Right ventricle myocardium inferior (tissue), 1 donor: ENCODE results near the gene GPX6. TPM values are rescaled to one million over a fixed set of nuclear protein-coding genes. Genes with fewer than 3 reads are reported as not detected.
A peak's percentile ranks its signal among the peaks of the same experiment; 100 is the strongest.
"Not testable (repeated sequence)": the region's sequence is repeated elsewhere in the genome, so short reads cannot be mapped to it uniquely, and the experiment has no call there.

Source experiments
- ATAC-seq: fragments of 200-7000 bp; cut with Tn5 transposase; one replicate; pipeline ENCODE4 v1.9.1; 2020; ENCODE audit warnings: mild to moderate bottlenecking, moderate library complexity
- DNase-seq: peaks from one replicate; pipeline ENCODE4 v3.0.0; 2021; ENCODE audit errors: missing footprints
- intact Hi-C: fragments of 100-400 bp; cut with DNase I; formaldehyde crosslinking; loops from one replicate; pipeline ENCODE4 v1.11.0; 2022
- total RNA-seq: library from RNA; stranded (reverse); fragmentation: NEBNext Ultra II Directional; extraction: Animal tissue kit (Norgen Biotek cat#: 25700); gene quantifications from one replicate; pipeline ENCODE4 v1.2.1, GENCODE V29; 2021
- donor health status: DM: no; HTN: yes; CAD: no; lungs with severe emphysema.

The GPX6 gene
- total RNA-seq, 1 donor from 2014 or later = not detected

- intact Hi-C loops = no loop called here
- ATAC-seq = peak; percentile 39
- DNase-seq = no peak
These were observed 26.0 kb downstream of the GPX6 start for GRCh38 chr6:28489366-28490204.

- intact Hi-C loops = no loop called here
- ATAC-seq (no peak), DNase-seq (no peak)
These were observed 26.7 kb downstream of the GPX6 start for GRCh38 chr6:28488916-28489365.

- DNase-seq (no peak), ATAC-seq (no peak)
- intact Hi-C loops = no loop called here
These were observed 28.4 kb downstream of the GPX6 start for GRCh38 chr6:28486988-28487742.

- intact Hi-C loops = no loop called here
- DNase-seq = no peak
- ATAC-seq = no peak
These were observed 29.1 kb downstream of the GPX6 start for GRCh38 chr6:28486533-28486932.

GRCh38 chr6:28485482-28485881 lies 30.1 kb downstream of the GPX6 start:
- ATAC-seq (no peak), DNase-seq (no peak)
- intact Hi-C loops = no loop called here

- ATAC-seq (no peak), DNase-seq (no peak)
- intact Hi-C loops = no loop called here
These were observed 35.2 kb downstream of the GPX6 start for GRCh38 chr6:28480253-28480932.

- intact Hi-C loops = no loop called here
- ATAC-seq (no peak), DNase-seq (no peak)
These were observed 37.1 kb downstream of the GPX6 start for GRCh38 chr6:28478518-28478917.

- ATAC-seq = no peak
- no peak for DNase-seq
- intact Hi-C loops = no loop called here
These were observed 41.0 kb downstream of the GPX6 start for GRCh38 chr6:28474441-28475219.

GRCh38 chr6:28469153-28469745 lies 46.3 kb downstream of the GPX6 start:
- ATAC-seq, DNase-seq: not testable (repeated sequence)

GRCh38 chr6:28468056-28468455 lies 47.5 kb downstream of the GPX6 start:
- intact Hi-C loops = no loop called here
- no peak for ATAC-seq
- no peak for DNase-seq

More at GRCh38 chr6:28469153-28469745, 46.3 kb downstream of the GPX6 start:
- intact Hi-C loops = not testable (repeated sequence)

- ATAC-seq (no peak), DNase-seq (no peak)
- intact Hi-C loops = no loop called here
These were observed 53.2 kb downstream of the GPX6 start for GRCh38 chr6:28462401-28462800.

GRCh38 chr6:28458568-28458967 lies 57.0 kb downstream of the GPX6 start:
- intact Hi-C loops = no loop called here
- DNase-seq (no peak), ATAC-seq (no peak)

Other genes with a start within 250 kb of the GPX6 start
- gene ZSCAN26, start 248.7 kb downstream of the GPX6 start, total RNA-seq = 11.1 TPM
- gene PGBD1, start 234.2 kb downstream of the GPX6 start, total RNA-seq = 2.5 TPM
- gene ZSCAN31, start 179.6 kb downstream of the GPX6 start, total RNA-seq = 10.2 TPM
- gene ZKSCAN3, start 165.8 kb downstream of the GPX6 start, total RNA-seq = 4.0 TPM
- 2.4 TPM for gene ZSCAN12, start 116.0 kb downstream of the GPX6 start, total RNA-seq
- gene ZSCAN23, start 72.3 kb downstream of the GPX6 start, total RNA-seq = 1.3 TPM
- gene GPX5, start 10.1 kb upstream of the GPX6 start, total RNA-seq = not detected